ENCODE measurements around the gene PIK3C2G. TPM values are rescaled to one million over a fixed set of nuclear protein-coding genes. Genes with fewer than 3 reads are reported as not detected.
"Not testable (repeated sequence)": the region's sequence is repeated elsewhere in the genome, so short reads cannot be mapped to it uniquely, and the experiment has no call there.

The PIK3C2G gene
- total RNA-seq, 2 donors from 2014 or later, result 0.09 to 0.10 TPM

GRCh38 chr12:18653465-18653864 is 392.1 kb downstream of the PIK3C2G start:
- no peak for DNase-seq (ENCODE audit: low spot score)
- intact Hi-C loops (cut with DNase I), result no loop called here

DNA sequence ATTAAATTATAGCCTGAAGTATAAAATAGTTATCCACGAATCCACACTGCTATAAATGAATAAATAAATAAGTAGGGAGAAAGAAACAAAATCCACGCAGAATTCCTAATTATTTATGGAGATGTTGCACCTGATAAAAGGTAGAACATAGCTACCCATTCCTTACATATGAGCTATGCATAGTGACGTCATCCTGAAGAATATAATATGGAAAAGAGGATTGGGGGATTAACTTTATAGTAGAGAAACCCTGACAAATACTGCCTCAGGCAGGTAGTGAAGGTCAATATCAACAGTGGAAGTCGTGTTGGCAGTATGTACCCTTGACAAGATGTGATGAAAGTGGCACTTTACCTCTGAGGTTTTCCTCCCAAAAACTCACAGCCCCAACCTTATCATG is 394.0 kb downstream of the PIK3C2G start:
- intact Hi-C loops (cut with DNase I), result no loop called here

DNA sequence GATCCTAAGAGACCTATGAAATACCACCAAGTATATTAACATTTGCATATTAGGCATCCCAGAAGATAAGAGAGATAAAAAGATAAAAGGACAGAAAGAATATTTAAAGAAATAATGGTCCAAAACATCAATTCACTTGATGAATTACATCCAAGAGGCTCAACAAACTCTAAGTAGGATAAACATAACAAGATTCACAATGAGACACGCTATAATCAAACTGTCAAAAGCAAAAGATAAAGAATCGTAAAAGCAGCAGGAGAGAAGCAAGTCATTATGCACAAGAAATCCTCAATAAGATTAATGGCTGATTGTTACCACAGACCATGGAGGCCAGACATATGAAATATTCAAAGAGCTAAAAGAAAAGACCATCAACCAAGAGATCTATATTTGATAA is 396.9 kb downstream of the PIK3C2G start:
- intact Hi-C loops (cut with DNase I), result no loop called here
- DNase-seq (ENCODE audit: low spot score), result no peak

More for the DNA sequence above, 394.0 kb downstream of the PIK3C2G start:
- DNase-seq (ENCODE audit: low spot score), result no peak

GRCh38 chr12:18658829-18659228 is 397.5 kb downstream of the PIK3C2G start:
- DNase-seq (ENCODE audit: low spot score), result no peak
- intact Hi-C loops (cut with DNase I), result no loop called here

- intact Hi-C loops (cut with DNase I), result no loop called here
- DNase-seq (ENCODE audit: low spot score), result no peak
Observed at GRCh38 chr12:18676141-18676540, 414.8 kb downstream of the PIK3C2G start.

DNA sequence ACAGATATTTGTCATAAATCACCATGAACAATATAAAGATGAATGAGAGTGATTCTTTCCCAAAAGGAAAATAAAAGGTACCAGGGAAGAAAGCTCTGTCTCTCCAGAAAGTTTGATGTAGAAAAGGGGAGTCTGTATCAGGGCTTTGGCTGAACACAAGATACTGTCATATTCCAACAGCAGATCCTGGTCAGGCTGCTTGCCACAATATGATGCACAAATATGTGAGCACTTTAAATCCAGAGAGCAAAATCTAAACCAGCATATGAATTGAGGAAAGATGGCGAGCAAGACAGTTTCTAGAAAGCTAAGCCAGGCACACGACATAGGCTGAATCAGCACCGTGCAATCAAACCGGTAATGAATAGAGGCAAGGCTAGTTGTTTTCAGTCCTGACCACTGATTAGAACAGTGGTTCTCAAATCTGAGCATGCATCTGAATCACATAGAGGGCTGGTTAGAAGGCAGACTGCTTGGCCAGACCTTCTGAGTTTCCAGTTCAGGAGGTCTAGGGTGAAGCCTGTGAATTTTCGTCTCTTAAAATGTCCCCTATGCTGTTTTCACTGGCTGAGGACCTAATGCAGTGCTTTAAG is 415.8 kb downstream of the PIK3C2G start:
- intact Hi-C loops (cut with DNase I), result no loop called here
- no peak for DNase-seq (ENCODE audit: low spot score)

- intact Hi-C loops (cut with DNase I), result no loop called here
- DNase-seq (ENCODE audit: low spot score), result no peak
Observed at GRCh38 chr12:18681818-18682217, 420.5 kb downstream of the PIK3C2G start.

GRCh38 chr12:18683327-18684013 is 422.2 kb downstream of the PIK3C2G start:
- intact Hi-C loops (cut with DNase I), result no loop called here
- no peak for DNase-seq (ENCODE audit: low spot score)

DNA sequence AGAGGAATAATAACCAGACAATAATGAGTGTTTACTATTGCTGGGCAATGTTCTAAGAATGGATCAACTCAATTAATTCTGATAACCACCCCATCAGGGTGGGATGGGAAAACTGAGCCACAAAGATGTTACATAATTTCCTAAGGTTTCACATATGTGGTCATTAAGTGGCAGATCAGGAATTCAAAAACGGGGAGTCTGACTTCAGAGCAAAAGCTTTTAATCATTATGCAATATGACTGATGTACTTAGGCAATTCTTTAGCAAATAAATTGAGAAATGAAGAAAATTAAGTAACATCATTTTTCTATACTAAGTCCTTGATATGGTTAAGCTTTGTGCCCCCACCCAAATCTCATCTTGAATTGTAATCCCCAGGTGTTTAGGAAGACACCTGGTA is 423.1 kb downstream of the PIK3C2G start:
- intact Hi-C loops (cut with DNase I), result no loop called here
- no peak for DNase-seq (ENCODE audit: low spot score)

DNA sequence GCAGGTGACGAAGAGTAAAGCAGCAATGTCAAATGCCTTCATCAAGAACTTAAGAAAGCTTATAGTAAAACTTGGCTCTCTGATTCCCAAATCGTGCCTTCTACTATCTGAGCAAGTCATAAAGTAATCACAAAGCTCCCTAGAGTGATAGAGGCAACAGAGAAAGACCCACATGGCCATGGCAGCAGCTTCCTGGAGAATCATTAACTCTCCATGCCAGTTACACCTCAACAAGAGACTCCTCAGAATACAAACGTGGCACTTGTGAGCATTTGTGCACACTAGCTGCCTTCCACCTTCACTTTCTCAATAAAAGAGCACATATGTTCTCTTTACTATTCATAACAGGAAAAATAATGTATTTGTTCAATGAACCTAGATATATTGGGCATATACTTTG is 428.5 kb downstream of the PIK3C2G start:
- intact Hi-C loops (cut with DNase I), result no loop called here
- DNase-seq (ENCODE audit: low spot score), result no peak

DNA sequence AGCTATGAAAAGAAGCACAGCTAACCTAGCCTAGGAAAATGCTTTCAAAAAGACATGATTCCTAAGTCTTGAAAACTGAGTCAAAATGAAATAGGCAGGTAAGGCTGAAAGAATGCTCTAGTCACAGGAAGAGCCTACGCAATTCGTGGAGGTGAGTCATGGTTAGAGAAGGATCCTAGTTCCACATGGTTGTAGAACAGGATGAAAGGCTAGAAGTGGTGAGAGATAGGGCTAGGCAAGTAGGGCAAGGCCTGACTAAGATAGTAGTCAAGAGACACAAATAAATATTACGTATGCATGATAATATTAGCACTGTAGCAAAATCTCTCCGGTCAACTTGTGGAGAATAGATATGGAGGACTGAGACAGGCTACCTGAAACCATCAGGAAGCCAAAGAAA is 429.3 kb downstream of the PIK3C2G start:
- DNase-seq (ENCODE audit: low spot score), result no peak
- intact Hi-C loops (cut with DNase I), result no loop called here

GRCh38 chr12:18693986-18694385 is 432.7 kb downstream of the PIK3C2G start:
- intact Hi-C loops (cut with DNase I), result not testable (repeated sequence)

GRCh38 chr12:18696971-18697602 is 435.8 kb downstream of the PIK3C2G start:
- DNase-seq (ENCODE audit: low spot score), result no peak
- intact Hi-C loops (cut with DNase I), result no loop called here

More at GRCh38 chr12:18693986-18694385, 432.7 kb downstream of the PIK3C2G start:
- not testable (repeated sequence) for DNase-seq (ENCODE audit: low spot score)

Other genes starting within 250 kb of the PIK3C2G start
- gene RERGL, start 171.3 kb upstream of the PIK3C2G start, total RNA-seq, result 1 to 10 TPM; 3.4 to 7.9 TPM